Measurements from ENCODE around the gene CMAS.
"Not testable (repeated sequence)": the region's sequence is repeated elsewhere in the genome, so short reads cannot be mapped to it uniquely, and the experiment has no call there.

Gene CMAS

GRCh38 chr12:22089486-22089885, 43.5 kb downstream of the CMAS start:
- DNase-seq = no peak
- in situ Hi-C loops (cut with HindIII; ENCODE audit: low pct_ligation_motif_present, low pct_unique_long_range_greater_than_20kb, low sequenced_read_pairs) = no loop called here

- in situ Hi-C loops (cut with HindIII; ENCODE audit: low pct_ligation_motif_present, low pct_unique_long_range_greater_than_20kb, low sequenced_read_pairs); DNase-seq: not testable (repeated sequence)
These were observed 53.0 kb downstream of the CMAS start for GRCh38 chr12:22099062-22099461.

GRCh38 chr12:22100958-22101748, 55.1 kb downstream of the CMAS start:
- DNase-seq = peak; percentile 79
- in situ Hi-C loops (cut with HindIII; ENCODE audit: low pct_ligation_motif_present, low pct_unique_long_range_greater_than_20kb, low sequenced_read_pairs) = no loop called here

- in situ Hi-C loops (cut with HindIII; ENCODE audit: low pct_ligation_motif_present, low pct_unique_long_range_greater_than_20kb, low sequenced_read_pairs) = no loop called here
- peak; percentile 77 for DNase-seq
These were observed 55.8 kb downstream of the CMAS start for GRCh38 chr12:22101749-22102243.

GRCh38 chr12:22103418-22103817, 57.4 kb downstream of the CMAS start:
- DNase-seq = no peak
- in situ Hi-C loops (cut with HindIII; ENCODE audit: low pct_ligation_motif_present, low pct_unique_long_range_greater_than_20kb, low sequenced_read_pairs) = no loop called here

GRCh38 chr12:22105542-22105941, 59.5 kb downstream of the CMAS start:
- in situ Hi-C loops (cut with HindIII; ENCODE audit: low pct_ligation_motif_present, low pct_unique_long_range_greater_than_20kb, low sequenced_read_pairs) = no loop called here
- DNase-seq = no peak

GRCh38 chr12:22110176-22110575, 64.2 kb downstream of the CMAS start:
- in situ Hi-C loops (cut with HindIII; ENCODE audit: low pct_ligation_motif_present, low pct_unique_long_range_greater_than_20kb, low sequenced_read_pairs) = no loop called here
- DNase-seq = no peak

All from ACHN (cell line).